ENCODE results near the gene CNNM2. TPM values are rescaled to one million over a fixed set of nuclear protein-coding genes. Genes with fewer than 3 reads are reported as not detected.
"Not testable (repeated sequence)": the region's sequence is repeated elsewhere in the genome, so short reads cannot be mapped to it uniquely, and the experiment has no call there.

CNNM2 gene
- polyA plus RNA-seq, 1 donor: 3.2 TPM

DNA sequence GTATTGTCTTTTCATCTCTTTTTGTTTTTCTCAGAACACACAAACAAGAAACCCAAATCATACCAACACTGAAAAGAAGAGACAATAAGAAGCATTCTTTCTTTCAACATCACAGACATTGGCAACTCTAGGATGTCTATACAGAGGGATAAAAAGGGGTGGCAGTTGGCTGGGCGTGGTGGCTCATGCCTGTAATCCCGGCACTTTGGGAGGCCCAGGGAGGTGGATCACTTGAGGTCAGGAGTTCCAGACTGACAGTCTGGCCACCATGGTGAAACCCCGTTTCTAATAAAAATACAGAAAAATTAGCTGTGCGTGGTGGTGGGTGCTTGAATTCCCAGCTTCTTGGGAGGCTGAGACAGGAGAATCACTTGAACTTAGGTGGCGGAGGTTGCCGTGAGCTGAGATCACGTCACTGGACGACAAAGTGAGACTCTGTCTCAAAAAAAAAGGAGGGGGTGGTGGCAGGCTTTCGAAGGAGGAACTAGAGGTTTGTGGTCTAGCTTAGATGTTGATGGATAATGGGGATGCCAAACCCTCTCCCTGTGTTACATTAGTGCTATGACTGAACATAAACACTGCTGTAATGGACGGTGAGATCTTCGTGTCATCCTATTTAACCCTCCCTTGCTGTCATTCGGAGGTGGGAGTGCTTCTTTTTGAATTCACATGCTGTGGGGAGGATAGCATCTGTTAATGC lies 9.4 kb downstream of the CNNM2 start:
- no peak for DNase-seq

DNA sequence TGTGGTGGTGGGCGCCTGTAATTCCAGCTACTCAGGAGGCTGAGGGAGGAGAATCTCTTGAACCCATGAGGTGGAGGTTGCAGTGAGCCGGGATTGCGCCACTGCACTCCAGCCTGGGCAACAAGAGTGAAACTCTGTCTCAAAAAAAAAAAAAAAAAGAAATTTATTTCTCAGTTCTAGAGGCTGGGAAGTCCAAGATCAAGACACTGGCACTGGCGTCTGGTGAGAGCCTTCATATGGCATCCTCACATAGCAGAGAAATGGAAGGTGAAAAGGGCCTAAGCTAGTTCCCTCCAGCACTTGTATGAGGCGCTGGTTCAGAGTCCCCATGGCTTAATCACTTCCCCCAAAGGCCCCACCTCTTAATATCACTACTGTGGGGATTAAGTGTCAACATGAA lies 10.3 kb downstream of the CNNM2 start:
- not testable (repeated sequence) for DNase-seq

DNA sequence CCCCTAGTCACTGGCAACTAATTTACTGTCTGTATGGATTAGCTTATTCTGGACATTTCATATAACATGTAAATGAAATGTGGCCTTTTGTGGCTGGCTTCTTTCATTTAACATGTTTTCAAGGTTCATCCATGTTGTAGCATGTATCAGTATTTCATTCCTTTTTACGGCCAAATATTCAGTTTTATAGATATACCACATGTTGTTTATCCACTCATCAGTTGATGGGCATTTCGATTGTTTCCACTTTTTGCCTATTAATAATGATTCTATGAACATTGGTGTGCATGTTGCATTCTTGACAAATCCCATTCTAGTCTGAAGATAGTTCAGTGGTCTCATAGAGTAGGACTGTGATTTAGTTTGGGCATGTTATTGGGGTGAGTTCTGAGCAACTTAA lies 12.6 kb downstream of the CNNM2 start:
- DNase-seq: no peak

- no peak for DNase-seq
These were observed 13.5 kb downstream of the CNNM2 start for GRCh38 chr10:102931643-102932042.

DNA sequence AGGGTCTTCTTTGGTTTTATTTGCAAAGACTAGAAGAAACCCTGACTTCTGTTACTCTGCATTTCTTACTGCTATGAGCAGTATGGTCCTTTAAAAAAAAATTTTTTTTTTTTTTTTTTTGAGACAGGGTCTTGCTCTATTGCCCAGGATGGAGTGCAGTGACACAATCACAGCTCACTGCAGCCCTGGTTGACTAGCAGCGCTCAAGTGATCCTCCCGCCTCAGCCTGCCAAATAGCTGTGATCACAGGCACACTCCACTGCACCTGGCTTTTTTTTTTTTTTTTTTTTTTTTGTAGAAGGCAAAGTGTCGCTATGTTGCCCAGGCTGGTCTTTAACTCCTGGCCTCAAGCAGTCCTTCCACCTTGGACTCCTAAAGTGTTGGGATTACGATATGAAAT lies 17.4 kb downstream of the CNNM2 start:
- DNase-seq: no peak

DNA sequence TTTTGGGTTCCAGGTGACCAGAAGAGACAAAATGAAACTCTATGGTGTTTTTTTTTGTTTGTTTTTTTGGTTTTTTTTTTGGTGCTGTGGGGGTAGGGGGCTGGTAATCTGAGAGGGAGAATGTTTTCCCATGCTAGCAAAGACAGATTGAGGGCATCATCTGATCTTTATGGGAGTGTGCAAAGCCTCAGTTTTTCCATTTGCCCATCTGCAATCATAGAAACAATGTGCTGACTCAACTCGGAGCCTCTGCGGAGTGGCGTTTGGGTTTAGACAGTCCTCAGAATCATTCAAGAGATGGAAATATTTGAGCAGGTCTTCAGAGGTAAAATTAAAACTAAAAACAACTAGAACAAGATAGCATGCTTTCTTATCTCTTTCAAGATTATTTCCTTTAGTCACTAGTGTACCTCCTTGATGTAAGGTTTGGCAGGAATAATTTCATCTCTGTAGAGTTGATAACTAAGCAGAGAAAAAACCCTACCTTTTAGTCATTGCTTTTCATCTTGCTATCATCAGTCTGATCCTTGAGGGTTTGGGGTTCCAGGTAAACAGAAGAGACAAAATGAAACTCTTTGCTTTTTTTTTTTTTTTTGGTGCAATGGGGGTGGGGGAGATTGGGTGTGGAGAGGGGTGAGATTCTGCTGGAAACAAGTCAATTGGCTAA lies 18.0 kb downstream of the CNNM2 start:
- DNase-seq: no peak

- no peak for DNase-seq
These were observed 23.3 kb downstream of the CNNM2 start for GRCh38 chr10:102941401-102941800.

DNA sequence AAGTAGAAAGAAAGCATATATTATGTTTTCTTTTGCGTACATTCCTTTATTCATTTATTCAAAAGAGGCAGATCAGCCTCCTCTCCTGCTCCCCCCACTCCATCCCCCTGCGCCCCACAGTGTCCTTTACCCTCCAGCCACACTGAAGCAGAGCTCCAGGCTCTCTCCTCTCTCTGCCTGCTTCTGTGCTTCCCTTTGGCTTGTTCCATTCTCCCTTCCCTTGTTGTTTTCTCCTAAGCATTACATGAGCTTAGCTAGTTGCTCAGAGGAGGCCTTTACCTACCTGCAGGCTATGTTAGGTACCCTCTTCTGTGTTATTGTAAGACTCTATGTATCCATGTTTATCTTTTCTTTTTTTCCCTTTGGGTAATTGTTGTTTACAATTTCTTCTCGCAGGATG lies 27.4 kb downstream of the CNNM2 start:
- DNase-seq: no peak

DNA sequence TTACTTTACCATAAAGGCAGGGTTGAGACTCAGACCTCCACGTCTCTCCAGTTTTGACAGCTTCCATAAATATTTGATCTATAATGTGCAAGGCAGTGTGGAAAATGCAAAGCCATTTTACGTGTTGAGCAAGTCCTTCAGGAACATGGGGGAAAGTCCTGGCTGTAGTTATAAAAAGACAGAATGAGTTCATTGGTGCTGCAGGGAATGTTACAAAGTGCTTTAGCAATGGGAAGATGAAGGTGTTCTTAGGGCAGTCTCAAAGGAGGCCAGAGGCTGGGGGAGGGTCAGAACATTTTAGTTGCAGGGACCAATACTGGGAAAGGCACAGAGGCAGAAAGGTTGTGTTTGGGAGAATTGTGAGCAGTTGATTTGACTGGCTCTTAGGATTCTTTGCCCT lies 27.9 kb downstream of the CNNM2 start:
- DNase-seq: no peak

- no peak for DNase-seq
These were observed 28.9 kb downstream of the CNNM2 start for GRCh38 chr10:102946992-102947391.

DNA sequence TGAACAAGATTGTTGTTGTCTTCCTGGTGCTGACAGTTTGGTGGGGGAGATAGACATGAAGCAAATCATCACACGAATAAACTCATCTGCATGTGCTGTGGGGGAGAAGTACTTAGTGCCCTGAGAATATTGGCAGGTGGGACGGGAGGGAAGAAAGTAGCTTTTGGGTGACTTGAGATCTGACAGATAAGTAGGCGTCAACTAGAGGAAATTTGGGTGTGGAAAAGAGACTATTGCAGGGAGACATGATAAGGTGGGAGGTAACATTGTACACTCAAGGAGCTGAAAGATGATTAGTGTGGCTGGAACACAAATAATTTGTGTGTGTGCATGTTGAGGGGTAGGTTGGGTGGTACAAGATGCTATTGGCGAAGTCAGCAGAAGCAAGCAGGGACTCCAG lies 30.1 kb downstream of the CNNM2 start:
- DNase-seq: no peak

DNA sequence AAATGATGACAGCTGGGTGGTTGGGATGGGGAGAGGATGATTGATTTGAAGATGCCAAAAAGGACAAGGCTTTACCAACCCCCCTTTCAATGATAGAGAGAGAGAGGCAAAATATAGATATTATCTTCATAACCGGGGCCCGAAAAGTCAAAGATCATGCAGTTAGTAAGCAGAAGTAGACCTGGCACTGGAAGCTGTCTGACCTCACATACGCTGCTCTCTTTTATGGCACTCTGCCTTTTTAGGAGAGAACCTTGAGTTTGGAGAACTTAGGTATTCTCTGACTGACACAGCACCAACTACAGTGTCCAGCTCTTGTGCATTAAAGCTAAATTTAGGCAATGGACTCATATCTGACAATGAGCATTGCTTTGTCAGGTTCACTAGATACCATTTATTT lies 30.7 kb downstream of the CNNM2 start:
- DNase-seq: no peak

GRCh38 chr10:102949916-102950315 lies 31.8 kb downstream of the CNNM2 start:
- DNase-seq: no peak

GRCh38 chr10:102951316-102951715 lies 33.2 kb downstream of the CNNM2 start:
- no peak for DNase-seq

- DNase-seq: no peak
These were observed 41.3 kb downstream of the CNNM2 start for GRCh38 chr10:102959360-102959759.

GRCh38 chr10:102960157-102960556 lies 42.1 kb downstream of the CNNM2 start:
- DNase-seq: no peak

- no peak for DNase-seq
These were observed 44.2 kb downstream of the CNNM2 start for GRCh38 chr10:102962267-102962666.

GRCh38 chr10:102962951-102963755 lies 45.1 kb downstream of the CNNM2 start:
- no peak for DNase-seq

DNA sequence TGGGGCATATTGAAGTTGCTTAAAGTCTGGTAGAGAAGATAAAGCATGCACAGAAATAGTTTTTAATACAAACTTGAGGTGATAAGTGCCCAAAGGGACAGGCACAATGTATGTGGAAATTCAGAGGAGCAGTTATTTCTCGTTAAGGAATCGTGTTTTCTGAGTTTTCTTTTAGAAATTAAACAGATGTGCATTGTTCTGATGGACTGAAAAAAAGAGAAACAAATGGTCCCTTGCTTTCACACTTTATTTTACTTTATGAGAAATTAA lies 45.6 kb downstream of the CNNM2 start:
- no peak for DNase-seq

- not testable (repeated sequence) for DNase-seq
These were observed 46.0 kb downstream of the CNNM2 start for GRCh38 chr10:102964064-102964463.

- DNase-seq: no peak
These were observed 46.6 kb downstream of the CNNM2 start for GRCh38 chr10:102964713-102965112.

GRCh38 chr10:102965311-102965851 lies 47.3 kb downstream of the CNNM2 start:
- no peak for DNase-seq

DNA sequence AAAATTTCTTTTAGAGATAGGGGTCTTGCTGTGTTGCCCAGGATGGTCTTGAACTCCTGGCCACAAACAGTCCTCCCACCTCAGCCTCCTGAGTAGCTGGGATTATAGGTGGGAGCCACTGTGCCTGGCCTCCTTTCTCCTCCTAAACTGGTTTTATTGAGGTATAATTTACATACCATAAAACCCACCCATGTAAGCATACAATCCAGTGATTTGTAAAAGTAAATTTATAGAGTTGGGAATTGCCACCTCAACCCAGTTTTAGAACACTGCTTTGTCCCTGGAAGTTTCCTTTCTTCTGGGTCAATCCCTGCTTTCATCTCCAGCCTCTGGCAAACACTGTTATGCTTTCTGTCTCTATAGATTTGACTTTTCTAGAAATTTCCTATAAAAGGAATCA lies 49.0 kb downstream of the CNNM2 start:
- DNase-seq: no peak

All from hindlimb muscle (tissue), 1 donor.